Mesendoderm (in vitro differentiated cells): ENCODE data around the gene PI4KA.
"Not testable (repeated sequence)": the region's sequence is repeated elsewhere in the genome, so short reads cannot be mapped to it uniquely, and the experiment has no call there.

Experiments
- DNase-seq: peaks from one replicate; pipeline ENCODE4 v3.0.0; 2013
- H2AK5ac ChIP-seq: 2 replicates; pipeline ENCODE4 v1.6.1; 2013; ENCODE audit warnings: low read length, inconsistent platforms
- H2BK120ac ChIP-seq: 2 replicates; pipeline ENCODE4 v1.6.1; 2013; ENCODE audit warnings: low read depth, mild to moderate bottlenecking, low read length, moderate library complexity, mixed read lengths
- H2BK15ac ChIP-seq: replicated peaks from 2 replicates; pipeline ENCODE4 v1.6.1; 2013; ENCODE audit warnings: low read depth, mild to moderate bottlenecking, moderate library complexity
- H2BK5ac ChIP-seq: 2 replicates; pipeline ENCODE4 v1.6.1; 2013; ENCODE audit warnings: low read length, inconsistent platforms
- H3K18ac ChIP-seq: 2 replicates; pipeline ENCODE4 v1.6.1; 2013; ENCODE audit warnings: mild to moderate bottlenecking, low read length, mixed read lengths
- H3K23ac ChIP-seq: one replicate; pipeline ENCODE4 v1.6.1; 2013; ENCODE audit warnings: low read length
- H3K27ac ChIP-seq: 2 replicates; pipeline ENCODE4 v1.5.1; 2013; ENCODE audit warnings: low read depth, mild to moderate bottlenecking, inconsistent platforms, low read length, moderate library complexity
- H3K27me3 ChIP-seq: 2 replicates; pipeline ENCODE4 v1.6.1; 2013; ENCODE audit warnings: low read length, control low read depth, mild to moderate bottlenecking, inconsistent platforms; ENCODE audit not compliant: insufficient read depth, poor library complexity
- H3K36me3 ChIP-seq: 2 replicates; pipeline ENCODE4 v1.6.1; 2013; ENCODE audit warnings: low read length, inconsistent platforms; ENCODE audit not compliant: control insufficient read depth, insufficient read depth
- H3K4ac ChIP-seq: one replicate; pipeline ENCODE4 v1.6.1; 2013; ENCODE audit warnings: low read depth, mild to moderate bottlenecking, low read length, moderate library complexity
- H3K4me1 ChIP-seq: 2 replicates; pipeline ENCODE4 v1.6.1; 2013; ENCODE audit warnings: low read depth, low read length, inconsistent platforms; ENCODE audit not compliant: control insufficient read depth
- H3K4me2 ChIP-seq: 2 replicates; pipeline ENCODE4 v1.6.1; 2013; ENCODE audit warnings: low read length
- H3K4me3 ChIP-seq: 2 replicates; pipeline ENCODE4 v1.5.1; 2013; ENCODE audit warnings: mild to moderate bottlenecking, low read length
- H3K56ac ChIP-seq: one replicate; pipeline ENCODE4 v1.6.1; 2013; ENCODE audit warnings: low read length
- H3K79me1 ChIP-seq: 2 replicates; pipeline ENCODE4 v1.6.1; 2013; ENCODE audit warnings: low read length, inconsistent platforms
- H3K79me2 ChIP-seq: 2 replicates; pipeline ENCODE4 v1.6.1; 2013; ENCODE audit warnings: mild to moderate bottlenecking, low read length; ENCODE audit not compliant: control insufficient read depth, insufficient read depth
- H3K9ac ChIP-seq: 2 replicates; pipeline ENCODE4 v1.6.1; 2013; ENCODE audit warnings: low read length, inconsistent platforms
- H4K5ac ChIP-seq: one replicate; pipeline ENCODE4 v1.6.1; 2013; ENCODE audit warnings: low read length
- H4K8ac ChIP-seq: one replicate; pipeline ENCODE4 v1.6.1; 2013; ENCODE audit warnings: low read depth, mild to moderate bottlenecking, control low read depth, low read length, moderate library complexity
- WGBS: extraction: QIAGEN DNeasy Blood & Tissue Kit; methylation state at CpG from one replicate; pipeline ENCODE4 v1.1.7; 2013; ENCODE audit warnings: low lambda C conversion rate, missing lambda C conversion rate; ENCODE audit not compliant: insufficient coverage; ENCODE audit errors: extremely low coverage; 5-methylcytosine and 5-hydroxymethylcytosine counted together

Gene PI4KA

DNA sequence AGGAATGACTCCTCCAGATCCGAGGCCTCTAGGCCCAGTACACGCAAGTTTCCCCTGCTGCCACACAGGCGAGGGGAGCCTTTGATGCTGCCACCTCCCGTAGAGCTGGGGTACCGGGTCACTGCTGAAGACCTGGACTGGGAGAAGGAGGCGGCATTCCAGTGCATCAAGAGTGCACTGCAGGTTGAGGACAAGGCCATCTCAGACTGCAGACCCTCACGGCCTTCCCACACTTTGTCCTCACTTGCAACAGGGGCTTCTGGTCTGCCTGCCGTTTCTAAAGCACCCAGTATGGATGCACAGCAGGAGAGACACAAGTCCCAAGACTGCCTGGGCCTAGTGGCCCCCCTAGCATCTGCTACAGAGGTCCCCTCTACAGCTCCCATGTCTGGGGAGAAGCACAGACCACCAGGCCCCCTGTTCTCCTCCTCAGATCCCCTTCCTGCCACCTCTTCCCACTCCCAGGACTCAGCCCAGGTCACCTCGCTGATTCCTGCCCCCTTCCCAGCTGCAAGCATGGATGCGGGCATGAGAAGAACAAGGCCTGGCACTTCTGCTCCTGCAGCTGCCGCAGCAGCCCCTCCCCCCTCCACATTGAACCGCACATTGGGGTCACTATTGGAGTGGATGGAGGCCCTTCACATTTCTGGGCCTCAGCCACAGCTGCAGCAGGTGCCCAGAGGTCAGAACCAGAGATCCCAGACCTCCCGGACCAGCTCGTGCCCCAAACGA, 167.9 kb downstream of the PI4KA start:
- not testable (repeated sequence) for H2AK5ac ChIP-seq, H3K4ac ChIP-seq, H3K9ac ChIP-seq, H3K27me3 ChIP-seq, H3K56ac ChIP-seq, H4K5ac ChIP-seq, DNase-seq, H3K18ac ChIP-seq, H2BK15ac ChIP-seq, H3K79me1 ChIP-seq, H4K8ac ChIP-seq, H3K4me1 ChIP-seq, H3K4me3 ChIP-seq, H2BK120ac ChIP-seq, H3K27ac ChIP-seq, H3K79me2 ChIP-seq, H3K4me2 ChIP-seq, H2BK5ac ChIP-seq, H3K36me3 ChIP-seq, H3K23ac ChIP-seq
- WGBS, result no CpG with 5 or more reads among the region's 15 CpGs

DNA sequence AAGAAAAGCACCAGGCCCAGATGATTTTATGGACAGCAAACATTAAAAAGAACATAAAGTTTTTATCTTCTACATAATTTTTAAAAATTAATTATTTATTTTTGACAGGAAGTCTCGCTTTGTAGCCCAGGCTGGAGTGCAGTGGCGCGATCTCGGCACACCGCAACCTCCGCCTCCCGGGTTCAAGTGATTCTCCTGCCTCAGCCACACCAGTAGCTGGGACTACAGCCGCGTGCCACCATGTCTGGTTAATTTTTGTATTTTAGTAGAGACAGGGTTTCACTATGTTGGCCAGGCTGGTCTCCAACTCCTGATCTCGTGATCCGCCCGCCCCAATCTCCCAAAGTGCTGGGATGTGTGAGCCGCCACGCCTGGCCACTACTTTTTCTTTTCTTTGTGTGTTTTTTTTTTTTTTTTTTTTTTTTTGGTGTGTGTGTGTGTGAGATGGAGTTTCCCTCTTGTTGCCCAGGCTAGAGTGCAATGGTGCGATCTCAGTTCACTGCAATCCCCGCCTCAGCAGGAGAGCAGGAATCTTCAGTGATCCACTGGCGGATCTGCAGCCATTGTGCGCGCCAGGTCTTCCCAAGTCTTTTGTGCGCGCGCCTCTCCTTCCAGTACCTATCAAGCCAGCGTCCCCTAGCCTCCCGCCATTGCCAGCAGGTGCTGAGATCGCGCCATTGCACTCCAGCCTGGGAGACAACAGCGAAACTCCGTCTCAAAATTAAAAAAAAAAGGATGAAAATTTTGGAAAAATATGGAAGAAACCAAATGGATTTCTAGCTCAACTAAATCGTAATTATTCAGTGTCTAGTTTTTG, 171.0 kb downstream of the PI4KA start:
- not testable (repeated sequence) for H3K36me3 ChIP-seq, DNase-seq, H3K9ac ChIP-seq, H3K79me2 ChIP-seq, H2AK5ac ChIP-seq, H3K4me1 ChIP-seq, H3K4me2 ChIP-seq, H3K4me3 ChIP-seq, H4K8ac ChIP-seq, H2BK120ac ChIP-seq, H3K23ac ChIP-seq, H2BK5ac ChIP-seq, H2BK15ac ChIP-seq, H3K27me3 ChIP-seq, H3K4ac ChIP-seq, H4K5ac ChIP-seq, H3K18ac ChIP-seq, H3K27ac ChIP-seq, H3K79me1 ChIP-seq, H3K56ac ChIP-seq
- no CpG with 5 or more reads among the region's 29 CpGs for WGBS

DNA sequence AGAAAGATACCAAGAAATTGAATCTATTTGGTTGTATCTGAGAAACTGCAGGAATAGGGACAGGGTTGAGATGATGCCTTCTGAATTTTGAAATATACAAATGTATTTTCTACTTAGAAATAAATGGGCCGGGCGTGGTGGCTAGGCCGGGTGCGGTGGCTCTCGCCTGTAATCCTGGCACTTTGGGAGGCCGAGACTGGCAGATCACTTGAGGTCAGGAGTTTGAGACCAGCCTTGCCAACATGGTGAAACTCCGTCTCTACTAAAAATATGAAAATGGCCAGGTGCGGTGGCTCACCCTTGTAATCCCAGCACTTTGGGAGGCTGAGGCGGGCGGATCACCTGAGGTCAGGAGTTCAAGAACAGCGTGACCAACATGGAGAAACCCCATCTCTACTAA, 172.8 kb downstream of the PI4KA start:
- not testable (repeated sequence) for H3K56ac ChIP-seq, H3K4ac ChIP-seq, H3K23ac ChIP-seq, H3K4me3 ChIP-seq, H3K18ac ChIP-seq, H3K9ac ChIP-seq, H2BK15ac ChIP-seq, H3K79me2 ChIP-seq, H3K4me1 ChIP-seq, H2BK120ac ChIP-seq, H3K4me2 ChIP-seq, H2AK5ac ChIP-seq, H2BK5ac ChIP-seq, H4K8ac ChIP-seq, H3K27me3 ChIP-seq, DNase-seq, H3K27ac ChIP-seq, H4K5ac ChIP-seq, H3K36me3 ChIP-seq, H3K79me1 ChIP-seq
- WGBS, result no CpG with 5 or more reads among the region's 11 CpGs

DNA sequence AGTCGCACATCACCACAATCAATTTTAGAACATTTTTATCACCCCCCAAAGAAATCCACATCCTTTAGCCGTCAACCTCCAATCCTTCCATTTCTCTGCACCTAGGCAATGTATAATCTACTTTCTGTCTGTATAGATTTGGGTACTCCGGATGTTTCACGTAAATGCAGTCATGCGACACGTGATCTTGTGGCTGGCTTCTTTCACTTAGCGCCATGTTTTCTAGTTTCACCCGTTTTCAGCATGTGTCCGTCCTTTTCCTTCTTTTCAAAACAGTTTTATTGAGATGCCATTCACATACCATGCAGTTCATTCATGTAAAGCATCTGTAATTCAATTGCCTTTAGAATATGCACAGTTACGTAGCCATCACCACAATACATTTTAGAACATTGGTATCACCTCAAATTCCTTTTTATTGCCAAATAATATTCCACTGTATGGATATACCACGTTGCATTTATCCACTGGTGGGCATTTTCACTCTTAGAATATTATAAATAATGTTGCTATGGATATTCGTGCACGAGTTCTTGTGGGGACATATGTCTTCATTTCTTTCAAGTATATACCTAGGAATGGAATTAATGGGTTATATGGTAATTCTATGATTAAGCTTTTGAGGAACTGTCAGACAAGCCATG, 179.7 kb downstream of the PI4KA start:
- not testable (repeated sequence) for H4K5ac ChIP-seq, H3K18ac ChIP-seq, DNase-seq, H2BK120ac ChIP-seq, H3K23ac ChIP-seq, H3K27ac ChIP-seq, H3K4ac ChIP-seq, H4K8ac ChIP-seq, H2AK5ac ChIP-seq, H2BK5ac ChIP-seq, H3K4me1 ChIP-seq, H3K56ac ChIP-seq, H3K27me3 ChIP-seq, H3K79me2 ChIP-seq, H3K9ac ChIP-seq, H3K79me1 ChIP-seq, H3K4me2 ChIP-seq, H2BK15ac ChIP-seq, H3K4me3 ChIP-seq, H3K36me3 ChIP-seq
- no CpG with 5 or more reads among the region's 13 CpGs for WGBS

DNA sequence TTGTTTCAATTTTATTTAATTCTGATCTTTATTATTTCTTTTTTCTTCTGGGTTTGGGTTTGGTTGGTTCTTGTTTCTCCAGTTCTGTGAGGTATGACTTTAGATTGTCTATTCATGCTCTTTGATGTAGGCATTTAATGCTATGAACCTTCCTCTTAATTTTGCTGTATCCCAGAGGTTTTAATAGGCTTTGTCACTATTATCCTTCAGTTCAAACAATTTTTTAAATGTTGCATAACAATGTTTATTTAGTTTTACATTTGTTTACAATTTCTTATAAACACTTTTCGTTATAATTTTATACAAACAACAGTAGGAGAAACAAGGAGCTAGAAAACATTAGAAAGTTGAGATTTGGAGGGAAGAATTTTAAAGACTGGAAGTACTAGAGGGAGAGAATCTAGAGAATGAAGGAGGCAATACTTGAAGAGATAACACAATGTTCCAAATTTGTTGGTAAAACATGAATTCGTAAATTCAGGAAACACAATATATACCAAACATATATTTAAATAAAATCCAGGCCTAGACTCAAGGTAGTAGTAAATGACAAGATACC, 180.8 kb downstream of the PI4KA start:
- no peak overlapping the region for H3K4me2 ChIP-seq
- H3K4ac ChIP-seq, result no peak overlapping the region
- no peak overlapping the region for H4K8ac ChIP-seq
- H4K5ac ChIP-seq, result no peak overlapping the region
- H3K27me3 ChIP-seq, result no peaks in the 10 kb centered on the region
- H3K36me3 ChIP-seq, result no peaks in the 10 kb centered on the region
- H2BK5ac ChIP-seq, result no peak overlapping the region
- 100% methylated on average over 1 of the region's 2 CpGs for WGBS
- H3K9ac ChIP-seq, result no peak overlapping the region
- H3K4me3 ChIP-seq, result no peak overlapping the region
- no peaks in the 10 kb centered on the region for H3K4me1 ChIP-seq
- H3K79me2 ChIP-seq, result no peaks in the 10 kb centered on the region
- H2BK15ac ChIP-seq, result no peak overlapping the region
- no peak overlapping the region for H3K56ac ChIP-seq
- H3K27ac ChIP-seq, result no peak overlapping the region
- H2AK5ac ChIP-seq, result no peak overlapping the region
- DNase-seq, result no peak
- H3K23ac ChIP-seq, result no peak overlapping the region
- H3K18ac ChIP-seq, result no peak overlapping the region
- no peak overlapping the region for H2BK120ac ChIP-seq
- H3K79me1 ChIP-seq, result no peaks in the 10 kb centered on the region
